Neuronal stem cell (in vitro differentiated cells): ENCODE measurements around the gene SMC6.

Source experiments
- DNase-seq: peaks from one replicate; pipeline ENCODE4 v3.0.0-alpha.2; 2013; ENCODE audit warnings: low spot score
- H2AFZ ChIP-seq: one replicate; pipeline ENCODE4 v1.6.1; 2013; ENCODE audit warnings: mild to moderate bottlenecking, low read length, inconsistent platforms
- H2AK5ac ChIP-seq: 2 replicates; pipeline ENCODE4 v1.6.1; 2013; ENCODE audit warnings: low read depth, mild to moderate bottlenecking, inconsistent platforms, low read length, moderate library complexity, mixed read lengths
- H2BK120ac ChIP-seq: 2 replicates; pipeline ENCODE4 v1.6.1; 2013; ENCODE audit warnings: low read depth, mild to moderate bottlenecking, inconsistent platforms, low read length, moderate library complexity, mixed read lengths
- H2BK12ac ChIP-seq: one replicate; pipeline ENCODE4 v1.6.1; 2013; ENCODE audit warnings: low read length, inconsistent platforms
- H2BK15ac ChIP-seq: 2 replicates; pipeline ENCODE4 v1.6.1; 2013; ENCODE audit warnings: mild to moderate bottlenecking, low read length, inconsistent platforms, mixed read lengths
- H2BK5ac ChIP-seq: one replicate; pipeline ENCODE4 v1.6.1; 2013; ENCODE audit warnings: inconsistent platforms, mild to moderate bottlenecking, low read length, moderate library complexity
- H3K14ac ChIP-seq: one replicate; pipeline ENCODE4 v1.6.1; 2013; ENCODE audit warnings: low read length, inconsistent platforms
- H3K18ac ChIP-seq: 2 replicates; pipeline ENCODE4 v1.6.1; 2013; ENCODE audit warnings: low read length, inconsistent platforms
- H3K23ac ChIP-seq: 2 replicates; pipeline ENCODE4 v1.6.1; 2013; ENCODE audit warnings: low read depth, mild to moderate bottlenecking, mixed read lengths, low read length, inconsistent platforms; ENCODE audit not compliant: poor library complexity
- H3K27ac ChIP-seq: replicated peaks from 3 replicates; pipeline ENCODE4 v1.5.1; 2013; ENCODE audit warnings: low read length, inconsistent platforms
- H3K27me3 ChIP-seq, 3 experiments: 2 replicates each; pipeline ENCODE4 v1.6.1; 2013; ENCODE audit warnings: low read length in 3 of 3, mild to moderate bottlenecking in 2 of 3, inconsistent platforms in 1 of 3, low read depth in 1 of 3, mixed read lengths in 1 of 3, moderate library complexity in 1 of 3; ENCODE audit not compliant: control insufficient read depth in 3 of 3, insufficient read depth in 3 of 3
- H3K36me3 ChIP-seq, 2 donors: replicated peaks in 1 of 2; 2 replicates each; pipeline ENCODE4 v1.6.1; 2013; ENCODE audit warnings: low read length in 2 of 2; ENCODE audit not compliant: control insufficient read depth in 2 of 2, insufficient read depth in 2 of 2
- H3K4ac ChIP-seq: 2 replicates; pipeline ENCODE4 v1.6.1; 2013; ENCODE audit warnings: inconsistent platforms, mild to moderate bottlenecking, low read length, moderate library complexity
- H3K4me1 ChIP-seq, 2 donors: 1 replicate in 1 of 2; 2 replicates in 1 of 2; pipeline ENCODE4 v1.6.1; 2013; ENCODE audit warnings: low read length in 2 of 2, low read depth in 1 of 2; ENCODE audit not compliant: control insufficient read depth in 2 of 2, insufficient read depth in 1 of 2
- H3K4me2 ChIP-seq: one replicate; pipeline ENCODE4 v1.6.1; 2013; ENCODE audit warnings: mild to moderate bottlenecking, low read length, inconsistent platforms; ENCODE audit not compliant: insufficient read depth, poor library complexity, severe bottlenecking
- H3K4me3 ChIP-seq, 2 donors: 2 replicates each; pipeline ENCODE4 v1.5.1; 2013; ENCODE audit warnings: low read length in 2 of 2, mild to moderate bottlenecking in 2 of 2, inconsistent platforms in 1 of 2, moderate library complexity in 1 of 2
- H3K79me1 ChIP-seq: one replicate; pipeline ENCODE4 v1.6.1; 2013; ENCODE audit warnings: low read depth, mild to moderate bottlenecking, inconsistent platforms, low read length, moderate library complexity
- H3K9ac ChIP-seq: one replicate; pipeline ENCODE4 v1.6.1; 2013; ENCODE audit warnings: mild to moderate bottlenecking, low read depth, low read length, inconsistent platforms; ENCODE audit not compliant: poor library complexity
- H3K9me3 ChIP-seq, 2 donors: replicated peaks in 1 of 2; 2 replicates each; pipeline versions ENCODE3 to v1.6.1; 2013; ENCODE audit warnings: low read length in 2 of 2, mild to moderate bottlenecking in 2 of 2, inconsistent platforms in 1 of 2, low read depth in 1 of 2, mixed read lengths in 1 of 2, moderate library complexity in 1 of 2; ENCODE audit not compliant: control insufficient read depth in 2 of 2, insufficient read depth in 1 of 2
- H4K8ac ChIP-seq: one replicate; pipeline ENCODE4 v1.6.1; 2013; ENCODE audit warnings: low read depth, mild to moderate bottlenecking, inconsistent platforms, low read length, moderate library complexity
- H4K91ac ChIP-seq: one replicate; pipeline ENCODE4 v1.6.1; 2013; ENCODE audit warnings: low read length, low read depth, mild to moderate bottlenecking, inconsistent platforms; ENCODE audit not compliant: poor library complexity
- WGBS, 2 donors: extraction: QIAGEN DNeasy Blood & Tissue Kit; methylation state at CpG; one replicate each; pipeline ENCODE4 v1.1.7; 2013; ENCODE audit warnings: missing lambda C conversion rate in 2 of 2, mixed read lengths in 1 of 2; ENCODE audit not compliant: insufficient read length in 2 of 2, insufficient replicate concordance in 1 of 2; ENCODE audit errors: extremely low coverage in 2 of 2; 5-methylcytosine and 5-hydroxymethylcytosine counted together

Gene SMC6

DNA sequence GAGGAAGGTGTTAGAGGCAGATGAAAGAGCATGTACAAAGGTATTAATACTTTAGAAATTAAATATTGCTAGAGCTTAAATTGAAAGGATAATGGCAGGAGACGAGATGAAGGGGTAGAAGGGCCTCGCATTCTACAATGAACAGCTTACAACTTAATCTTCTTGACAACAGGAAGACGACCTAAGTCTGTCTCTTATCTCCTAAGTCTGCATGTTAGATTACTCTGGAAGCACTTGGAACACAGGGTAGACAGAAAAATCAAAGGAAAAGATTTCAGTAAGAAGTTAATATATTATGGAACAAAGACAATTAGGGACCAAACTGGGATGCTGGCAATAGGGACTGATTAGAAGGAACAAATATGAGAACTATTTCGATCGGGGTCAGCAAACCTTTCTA lies 34.9 kb downstream of the SMC6 start:
- no CpG with 5 or more reads among the region's 5 CpGs for WGBS, 2 donors
- Histone ChIP-seq H4K8ac (no peak overlapping the region), H3K4ac (no peak overlapping the region), H3K27me3 (no peaks in the 10 kb centered on the region), H2AK5ac (no peak overlapping the region), H3K18ac (no peak overlapping the region), H2BK15ac (no peak overlapping the region), H3K36me3 (peaks cover 4 to 96% of the 10 kb centered on the region in 2 donors), H3K9ac (no peak overlapping the region), H3K4me1 (no peaks in the 10 kb centered on the region), H3K4me2 (no peak overlapping the region), H3K27ac (no peak overlapping the region), H2BK120ac (no peak overlapping the region), H3K79me1 (no peaks in the 10 kb centered on the region), H4K91ac (no peak overlapping the region), H2AFZ (no peak overlapping the region), H3K4me3 (no peak overlapping the region), H3K23ac (no peak overlapping the region), H3K9me3 (no peaks in the 10 kb centered on the region), H2BK12ac (no peak overlapping the region), H3K14ac (no peak overlapping the region), H2BK5ac (no peak overlapping the region)
- DNase-seq, result no peak

DNA sequence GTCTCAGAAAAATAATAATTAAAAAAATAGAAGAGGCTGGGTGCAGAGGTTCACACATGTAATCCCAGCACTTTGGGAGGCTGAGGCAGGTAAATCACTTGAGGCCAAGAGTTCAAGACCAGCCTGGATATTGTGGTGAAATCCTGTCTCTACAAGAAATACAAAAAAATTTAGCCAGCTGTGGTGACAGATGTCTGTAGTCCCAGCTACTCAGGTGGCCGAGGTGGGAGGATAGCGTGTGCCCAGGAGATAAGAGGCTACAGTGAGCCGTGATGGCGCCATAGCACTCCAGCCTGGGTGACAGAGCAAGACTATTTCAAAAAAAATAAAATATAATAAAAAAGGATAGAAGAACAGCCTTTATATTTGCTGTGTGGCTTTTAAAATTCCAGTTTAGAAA lies 35.9 kb downstream of the SMC6 start:
- Histone ChIP-seq H4K8ac (no peak overlapping the region), H2BK5ac (no peak overlapping the region), H3K4ac (no peak overlapping the region), H3K27me3 (no peaks in the 10 kb centered on the region), H3K4me1 (no peaks in the 10 kb centered on the region), H2AK5ac (no peak overlapping the region), H3K4me3 (no peak overlapping the region), H2BK15ac (no peak overlapping the region), H3K4me2 (no peak overlapping the region), H3K79me1 (no peaks in the 10 kb centered on the region), H3K27ac (no peak overlapping the region), H4K91ac (no peak overlapping the region), H3K23ac (no peak overlapping the region), H2BK120ac (no peak overlapping the region), H2BK12ac (no peak overlapping the region), H3K36me3 (peaks cover 7 to 97% of the 10 kb centered on the region in 2 donors), H3K14ac (no peak overlapping the region), H3K9me3 (no peaks in the 10 kb centered on the region), H3K18ac (no peak overlapping the region), H3K9ac (no peak overlapping the region), H2AFZ (no peak overlapping the region)
- no CpG with 5 or more reads among the region's 4 CpGs for whole genome bisulfite sequencing, 2 donors
- DNase-seq, result no peak

- H2BK120ac ChIP-seq, result no peak overlapping the region
- no peak overlapping the region for H3K14ac ChIP-seq
- H2BK12ac ChIP-seq, result no peak overlapping the region
- H3K4me3 ChIP-seq, result no peak overlapping the region
- no peak overlapping the region for H3K18ac ChIP-seq
- DNase-seq, result no peak
- H3K27ac ChIP-seq, result no peak overlapping the region
- H3K27me3 ChIP-seq, result no peaks in the 10 kb centered on the region
- H2AK5ac ChIP-seq, result no peak overlapping the region
- no peaks in the 10 kb centered on the region for H3K4me1 ChIP-seq
- no peaks in the 10 kb centered on the region for H3K79me1 ChIP-seq
- H2BK15ac ChIP-seq, result no peak overlapping the region
- H4K91ac ChIP-seq, result no peak overlapping the region
- peaks cover 8 to 98% of the 10 kb centered on the region in 2 donors for H3K36me3 ChIP-seq
- no peaks in the 10 kb centered on the region for H3K9me3 ChIP-seq
- no peak overlapping the region for H2AFZ ChIP-seq
- no peak overlapping the region for H3K9ac ChIP-seq
- H3K4ac ChIP-seq, result no peak overlapping the region
- no peak overlapping the region for H3K4me2 ChIP-seq
- no peak overlapping the region for H2BK5ac ChIP-seq
- WGBS, 2 donors, result no CpG with 5 or more reads among the region's 1 CpG
- no peak overlapping the region for H3K23ac ChIP-seq
- H4K8ac ChIP-seq, result no peak overlapping the region
Measured at GRCh38 chr2:17713291-17713690, 40.3 kb downstream of the SMC6 start.

- no CpG with 5 or more reads among the region's 9 CpGs for WGBS, 2 donors
- no peak overlapping the region for H2BK12ac ChIP-seq
- H2AFZ ChIP-seq, result no peak overlapping the region
- no peak overlapping the region for H2BK15ac ChIP-seq
- no peak overlapping the region for H4K91ac ChIP-seq
- no peaks in the 10 kb centered on the region for H3K79me1 ChIP-seq
- H3K23ac ChIP-seq, result no peak overlapping the region
- H3K14ac ChIP-seq, result no peak overlapping the region
- no peak for DNase-seq
- H3K27ac ChIP-seq, result no peak overlapping the region
- peaks cover 12 to 99% of the 10 kb centered on the region in 2 donors for H3K36me3 ChIP-seq
- H2BK5ac ChIP-seq, result no peak overlapping the region
- H3K4me1 ChIP-seq, result no peaks in the 10 kb centered on the region
- no peak overlapping the region for H3K9ac ChIP-seq
- no peak overlapping the region for H2AK5ac ChIP-seq
- H3K4ac ChIP-seq, result no peak overlapping the region
- H3K9me3 ChIP-seq, result peaks cover 0 to 4% of the 10 kb centered on the region in 2 donors
- H3K4me2 ChIP-seq, result no peak overlapping the region
- no peak overlapping the region for H3K18ac ChIP-seq
- no peaks in the 10 kb centered on the region for H3K27me3 ChIP-seq
- H4K8ac ChIP-seq, result no peak overlapping the region
- H2BK120ac ChIP-seq, result no peak overlapping the region
- H3K4me3 ChIP-seq, result no peak overlapping the region
Measured at GRCh38 chr2:17710547-17711248, 42.9 kb downstream of the SMC6 start.
